NCI-H128 (cell line): ENCODE results near the gene HK3.

Experiments
- DNase-seq: peaks from one replicate; lab custom pipeline; 2025; ENCODE audit not compliant: unreplicated experiment; lab: John Stamatoyannopoulos, UW

HK3 gene

GRCh38 chr5:176902102-176902814 lies 3.1 kb upstream of the HK3 start:
- DNase-seq = no peak

GRCh38 chr5:176901260-176902101 lies 2.3 kb upstream of the HK3 start:
- DNase-seq = no peak

- no peak for DNase-seq
Observed at GRCh38 chr5:176900780-176901204, 1.6 kb upstream of the HK3 start.

GRCh38 chr5:176899946-176900779 lies 1.0 kb upstream of the HK3 start:
- no peak for DNase-seq

GRCh38 chr5:176897263-176897662 lies 1.9 kb downstream of the HK3 start:
- no peak for DNase-seq

GRCh38 chr5:176895831-176896230 lies 3.3 kb downstream of the HK3 start:
- DNase-seq = no peak

- DNase-seq = no peak
Observed at GRCh38 chr5:176894298-176894697, 4.8 kb downstream of the HK3 start.

- DNase-seq = no peak
Observed at GRCh38 chr5:176892663-176893062, 6.5 kb downstream of the HK3 start.

- no peak for DNase-seq
Observed at GRCh38 chr5:176891331-176891958, 7.7 kb downstream of the HK3 start.

- no peak for DNase-seq
Observed at GRCh38 chr5:176890455-176891330, 8.5 kb downstream of the HK3 start.

GRCh38 chr5:176889321-176890280 lies 9.5 kb downstream of the HK3 start:
- DNase-seq = no peak

GRCh38 chr5:176888865-176889165 lies 10.3 kb downstream of the HK3 start:
- no peak for DNase-seq

GRCh38 chr5:176888016-176888864 lies 10.9 kb downstream of the HK3 start:
- DNase-seq = no peak

GRCh38 chr5:176887252-176887849 lies 11.8 kb downstream of the HK3 start:
- DNase-seq = no peak

GRCh38 chr5:176886336-176887251 lies 12.6 kb downstream of the HK3 start:
- DNase-seq = no peak

- no peak for DNase-seq
Observed at GRCh38 chr5:176884571-176884890, 14.6 kb downstream of the HK3 start.
